Measurements from ENCODE around the gene MARS1.

MARS1 gene

GRCh38 chr12:57465747-57466505 is 21.9 kb upstream of the MARS1 start:
- Histone ChIP-seq H3K4me1 (ENCODE audit: control insufficient read depth in 1 of 2, insufficient read depth in 2 of 2, low read length in 2 of 2) (peaks cover under 1 to 12% of the 10 kb centered on the region in 2 donors), H3K36me3 (ENCODE audit: control insufficient read depth in 1 of 2, insufficient read depth in 2 of 2, low read length in 2 of 2) (no peaks in the 10 kb centered on the region), H3K27me3 (ENCODE audit: low read depth, low read length) (peaks cover 5% of the 10 kb centered on the region), H3K4me3 (ENCODE audit: low read depth in 1 of 2, low read length in 2 of 2) (no peak overlapping the region), H3K9me3 (ENCODE audit: control insufficient read depth in 1 of 2, low read length in 2 of 2) (no peaks in the 10 kb centered on the region), H3K27ac (ENCODE audit: low read length) (no peak overlapping the region)

GRCh38 chr12:57467212-57467874 is 20.5 kb upstream of the MARS1 start:
- Histone ChIP-seq H3K27me3 (ENCODE audit: low read depth, low read length) (no peaks in the 10 kb centered on the region), H3K36me3 (ENCODE audit: control insufficient read depth in 1 of 2, insufficient read depth in 2 of 2, low read length in 2 of 2) (no peaks in the 10 kb centered on the region), H3K9me3 (ENCODE audit: control insufficient read depth in 1 of 2, low read length in 2 of 2) (no peaks in the 10 kb centered on the region), H3K27ac (ENCODE audit: low read length) (no peak overlapping the region), H3K4me3 (ENCODE audit: low read depth in 1 of 2, low read length in 2 of 2) (no peak overlapping the region), H3K4me1 (ENCODE audit: control insufficient read depth in 1 of 2, insufficient read depth in 2 of 2, low read length in 2 of 2) (no peaks in the 10 kb centered on the region)

GRCh38 chr12:57467915-57468314 is 20.0 kb upstream of the MARS1 start:
- no peaks in the 10 kb centered on the region for H3K27me3 ChIP-seq (ENCODE audit: low read depth, low read length)
- H3K4me3 ChIP-seq (ENCODE audit: low read depth in 1 of 2, low read length in 2 of 2): no peak overlapping the region
- no peaks in the 10 kb centered on the region for H3K36me3 ChIP-seq (ENCODE audit: control insufficient read depth in 1 of 2, insufficient read depth in 2 of 2, low read length in 2 of 2)
- no peaks in the 10 kb centered on the region for H3K4me1 ChIP-seq (ENCODE audit: control insufficient read depth in 1 of 2, insufficient read depth in 2 of 2, low read length in 2 of 2)
- H3K27ac ChIP-seq (ENCODE audit: low read length): no peak overlapping the region
- H3K9me3 ChIP-seq (ENCODE audit: control insufficient read depth in 1 of 2, low read length in 2 of 2): no peaks in the 10 kb centered on the region

- Histone ChIP-seq H3K27me3 (ENCODE audit: low read depth, low read length) (no peaks in the 10 kb centered on the region), H3K27ac (ENCODE audit: low read length) (no peak overlapping the region), H3K4me1 (ENCODE audit: control insufficient read depth in 1 of 2, insufficient read depth in 2 of 2, low read length in 2 of 2) (no peaks in the 10 kb centered on the region), H3K4me3 (ENCODE audit: low read depth in 1 of 2, low read length in 2 of 2) (no peak overlapping the region), H3K9me3 (ENCODE audit: control insufficient read depth in 1 of 2, low read length in 2 of 2) (no peaks in the 10 kb centered on the region), H3K36me3 (ENCODE audit: control insufficient read depth in 1 of 2, insufficient read depth in 2 of 2, low read length in 2 of 2) (no peaks in the 10 kb centered on the region)
Measured at GRCh38 chr12:57469296-57470164, 18.3 kb upstream of the MARS1 start.

GRCh38 chr12:57470286-57470969 is 17.4 kb upstream of the MARS1 start:
- no peak overlapping the region for H3K27ac ChIP-seq (ENCODE audit: low read length)
- no peaks in the 10 kb centered on the region for H3K9me3 ChIP-seq (ENCODE audit: control insufficient read depth in 1 of 2, low read length in 2 of 2)
- peaks cover 0 to 5% of the 10 kb centered on the region in 2 donors for H3K4me1 ChIP-seq (ENCODE audit: control insufficient read depth in 1 of 2, insufficient read depth in 2 of 2, low read length in 2 of 2)
- no peaks in the 10 kb centered on the region for H3K27me3 ChIP-seq (ENCODE audit: low read depth, low read length)
- H3K36me3 ChIP-seq (ENCODE audit: control insufficient read depth in 1 of 2, insufficient read depth in 2 of 2, low read length in 2 of 2): no peaks in the 10 kb centered on the region
- H3K4me3 ChIP-seq (ENCODE audit: low read depth in 1 of 2, low read length in 2 of 2): no peak overlapping the region

GRCh38 chr12:57470970-57471656 is 16.8 kb upstream of the MARS1 start:
- Histone ChIP-seq H3K27me3 (ENCODE audit: low read depth, low read length) (no peaks in the 10 kb centered on the region), H3K9me3 (ENCODE audit: control insufficient read depth in 1 of 2, low read length in 2 of 2) (no peaks in the 10 kb centered on the region)

GRCh38 chr12:57471661-57472060 is 16.2 kb upstream of the MARS1 start:
- Histone ChIP-seq H3K4me1 (ENCODE audit: control insufficient read depth in 1 of 2, insufficient read depth in 2 of 2, low read length in 2 of 2) (peaks cover 0 to 14% of the 10 kb centered on the region in 2 donors), H3K27me3 (ENCODE audit: low read depth, low read length) (peaks cover 4% of the 10 kb centered on the region), H3K4me3 (ENCODE audit: low read depth in 1 of 2, low read length in 2 of 2) (no peak overlapping the region), H3K36me3 (ENCODE audit: control insufficient read depth in 1 of 2, insufficient read depth in 2 of 2, low read length in 2 of 2) (no peaks in the 10 kb centered on the region), H3K9me3 (ENCODE audit: control insufficient read depth in 1 of 2, low read length in 2 of 2) (no peaks in the 10 kb centered on the region), H3K27ac (ENCODE audit: low read length) (peak overlapping the region; percentile 15)

More at GRCh38 chr12:57470970-57471656, 16.8 kb upstream of the MARS1 start:
- H3K4me3 ChIP-seq (ENCODE audit: low read depth in 1 of 2, low read length in 2 of 2): no peak overlapping the region
- H3K27ac ChIP-seq (ENCODE audit: low read length): peak overlapping the region; percentile 15
- H3K4me1 ChIP-seq (ENCODE audit: control insufficient read depth in 1 of 2, insufficient read depth in 2 of 2, low read length in 2 of 2): peaks cover 0 to 12% of the 10 kb centered on the region in 2 donors
- H3K36me3 ChIP-seq (ENCODE audit: control insufficient read depth in 1 of 2, insufficient read depth in 2 of 2, low read length in 2 of 2): no peaks in the 10 kb centered on the region

GRCh38 chr12:57472391-57472790 is 15.5 kb upstream of the MARS1 start:
- Histone ChIP-seq H3K4me3 (ENCODE audit: low read depth in 1 of 2, low read length in 2 of 2) (no peak overlapping the region), H3K4me1 (ENCODE audit: control insufficient read depth in 1 of 2, insufficient read depth in 2 of 2, low read length in 2 of 2) (peaks cover 0 to 14% of the 10 kb centered on the region in 2 donors), H3K9me3 (ENCODE audit: control insufficient read depth in 1 of 2, low read length in 2 of 2) (no peaks in the 10 kb centered on the region), H3K27me3 (ENCODE audit: low read depth, low read length) (peaks cover 4% of the 10 kb centered on the region), H3K27ac (ENCODE audit: low read length) (no peak overlapping the region), H3K36me3 (ENCODE audit: control insufficient read depth in 1 of 2, insufficient read depth in 2 of 2, low read length in 2 of 2) (no peaks in the 10 kb centered on the region)

- Histone ChIP-seq H3K27me3 (ENCODE audit: low read depth, low read length) (peaks cover 4% of the 10 kb centered on the region), H3K36me3 (ENCODE audit: control insufficient read depth in 1 of 2, insufficient read depth in 2 of 2, low read length in 2 of 2) (no peaks in the 10 kb centered on the region), H3K9me3 (ENCODE audit: control insufficient read depth in 1 of 2, low read length in 2 of 2) (no peaks in the 10 kb centered on the region), H3K4me3 (ENCODE audit: low read depth in 1 of 2, low read length in 2 of 2) (no peak overlapping the region), H3K27ac (ENCODE audit: low read length) (no peak overlapping the region), H3K4me1 (ENCODE audit: control insufficient read depth in 1 of 2, insufficient read depth in 2 of 2, low read length in 2 of 2) (peaks cover 0 to 14% of the 10 kb centered on the region in 2 donors)
Measured at GRCh38 chr12:57473392-57473791, 14.5 kb upstream of the MARS1 start.

- H3K27me3 ChIP-seq (ENCODE audit: low read depth, low read length): peaks cover 4% of the 10 kb centered on the region
- no peaks in the 10 kb centered on the region for H3K9me3 ChIP-seq (ENCODE audit: control insufficient read depth in 1 of 2, low read length in 2 of 2)
- H3K4me3 ChIP-seq (ENCODE audit: low read depth in 1 of 2, low read length in 2 of 2): no peak overlapping the region
- peaks cover 0 to 14% of the 10 kb centered on the region in 2 donors for H3K4me1 ChIP-seq (ENCODE audit: control insufficient read depth in 1 of 2, insufficient read depth in 2 of 2, low read length in 2 of 2)
- H3K36me3 ChIP-seq (ENCODE audit: control insufficient read depth in 1 of 2, insufficient read depth in 2 of 2, low read length in 2 of 2): no peaks in the 10 kb centered on the region
- no peak overlapping the region for H3K27ac ChIP-seq (ENCODE audit: low read length)
Measured at GRCh38 chr12:57473886-57474285, 14.0 kb upstream of the MARS1 start.
